Breast epithelium (tissue), 3 donors: Measurements from ENCODE around the gene GSTO2.

Experiments
- CTCF ChIP-seq, 3 donors: fragments of 450-650 bp; IDR thresholded peaks; one replicate each; pipeline ENCODE4 v1.5.1; 2016 to 2017; ENCODE audit warnings: antibody characterized with exemption in 3 of 3, mild to moderate bottlenecking in 3 of 3, moderate library complexity in 3 of 3
- POLR2AphosphoS5 ChIP-seq, 3 donors: sonication (generic); formaldehyde crosslinking; IDR thresholded peaks; one replicate each; pipeline ENCODE4 v1.6.1; 2017; ENCODE audit warnings: antibody characterized with exemption in 3 of 3

DNA sequence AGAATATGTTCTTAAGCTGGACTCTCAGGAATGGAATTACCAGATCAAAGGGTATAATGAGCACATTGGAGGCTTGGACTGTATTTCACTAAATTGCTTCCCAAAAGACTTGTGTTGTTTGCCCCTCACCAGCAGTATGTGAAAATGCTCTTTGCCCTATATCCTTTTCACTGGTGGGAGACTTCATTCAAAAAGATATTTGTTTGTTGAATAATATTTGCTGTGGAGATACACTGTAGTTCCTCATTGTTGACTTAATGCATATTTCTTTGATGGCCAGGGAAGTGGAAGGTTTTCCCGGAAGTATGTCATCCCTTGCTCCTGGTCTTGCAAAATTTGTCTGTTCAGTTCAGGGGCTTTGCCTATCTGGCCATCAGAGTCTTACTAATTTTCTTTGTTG, 19.4 kb downstream of the GSTO2 start:
- TF ChIP-seq CTCF (IDR thresholded peaks at IDR 0.05) (no peak), POLR2AphosphoS5 (IDR thresholded peaks at IDR 0.05) (no peak)
